Renal cortical epithelial cell (primary cell): ENCODE data around the gene MFNG. TPM values are rescaled to one million over a fixed set of nuclear protein-coding genes. Genes with fewer than 3 reads are reported as not detected.
A peak's percentile ranks its signal among the peaks of the same experiment; 100 is the strongest.

Experiments
- DNase-seq: peaks from one replicate; pipeline ENCODE4 v3.0.0-alpha.2; 2011; ENCODE audit warnings: low read depth
- total RNA-seq: library from RNA; depleted of rRNA; stranded (reverse); fragments of >200 nt; gene quantifications from 2 replicates; pipeline ENCODE4 v1.2.3, GENCODE V29; 2014

The MFNG gene
- total RNA-seq, 1 donor from 2014 or later = 1.1 TPM

DNA sequence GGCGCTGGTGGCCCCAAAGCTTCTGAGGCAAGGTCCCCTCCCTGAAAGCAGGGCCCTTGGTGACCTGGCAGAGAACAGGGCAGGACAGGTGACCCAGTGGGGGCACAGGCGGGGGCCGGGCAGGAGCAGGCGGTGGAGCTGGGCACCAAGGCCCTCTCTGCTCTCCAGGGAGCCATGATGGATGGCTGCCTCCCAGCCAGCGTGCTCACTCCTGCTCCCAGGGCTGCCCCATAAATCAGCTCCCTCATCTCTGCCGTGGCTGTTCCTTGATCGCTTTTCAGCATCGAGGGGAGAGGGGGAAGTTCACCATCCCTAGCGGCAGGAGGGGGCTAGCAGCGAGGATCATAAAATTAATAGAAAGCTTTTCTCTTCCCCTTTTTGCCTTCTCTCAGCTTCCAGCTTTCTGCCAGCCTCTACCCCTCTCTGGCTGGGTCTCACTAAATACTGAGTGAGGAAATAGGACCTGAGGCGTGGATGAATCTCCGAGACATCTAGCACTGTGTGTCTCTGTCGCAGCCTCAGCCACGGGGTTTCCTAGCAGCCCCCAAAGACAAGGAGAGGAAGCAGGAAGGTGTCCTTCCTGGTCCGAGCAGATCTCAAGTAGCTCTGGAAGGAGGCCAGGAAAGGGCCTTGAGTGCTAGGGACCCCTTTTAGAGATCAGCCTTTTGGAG is 36.7 kb downstream of the MFNG start:
- DNase-seq = no peak

DNA sequence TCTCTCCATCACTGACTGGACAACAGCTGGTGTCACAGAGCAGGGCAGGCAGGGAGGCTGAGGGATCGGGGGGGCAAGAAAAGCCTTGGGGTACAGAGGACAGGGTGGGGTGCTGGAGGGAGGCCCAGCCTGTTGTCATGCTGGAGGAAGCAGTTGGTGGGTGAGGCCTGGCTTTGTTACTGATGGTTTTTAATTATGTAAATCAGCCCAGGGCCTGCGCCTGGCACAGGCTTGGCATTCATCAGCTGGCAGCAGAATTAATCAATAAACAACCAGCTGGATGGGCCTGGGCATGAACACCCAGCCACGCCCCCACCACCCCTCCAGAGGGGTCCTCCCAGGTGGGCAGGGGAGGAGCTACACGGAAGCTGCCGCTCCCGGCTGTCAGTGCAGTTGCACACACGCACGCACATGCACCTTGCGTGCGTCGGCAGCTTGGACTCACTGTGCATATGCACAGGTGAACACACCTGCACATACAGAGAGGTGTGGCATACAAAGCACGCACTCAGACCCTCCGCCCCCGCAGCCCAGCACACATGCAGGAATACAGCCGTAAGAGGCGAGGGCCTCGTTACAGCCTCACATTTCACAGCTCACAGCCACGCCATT is 37.6 kb downstream of the MFNG start:
- no peak for DNase-seq

- DNase-seq = no peak
These were observed 40.7 kb downstream of the MFNG start for GRCh38 chr22:37445501-37445900.

- peak; percentile 5 for DNase-seq
These were observed 42.2 kb downstream of the MFNG start for GRCh38 chr22:37443977-37444376.

DNA sequence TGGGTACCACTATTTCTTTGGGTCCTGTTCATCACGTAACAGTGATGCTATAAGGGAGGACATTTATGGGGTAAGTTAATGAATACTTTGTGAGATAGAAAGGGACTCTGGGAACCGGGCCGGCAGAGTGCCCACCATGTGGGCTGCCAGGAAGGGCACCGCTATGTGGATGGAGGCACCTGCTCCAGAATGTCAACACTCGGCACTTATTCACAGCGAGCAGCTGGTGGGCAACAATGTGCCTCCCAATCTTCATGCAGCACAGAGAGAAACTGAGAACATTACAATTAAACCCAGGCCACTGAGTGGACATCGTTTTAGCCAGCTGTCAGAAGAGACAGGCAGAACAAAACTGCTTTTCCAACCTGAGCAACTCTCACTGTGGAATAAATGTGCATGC is 43.1 kb downstream of the MFNG start:
- no peak for DNase-seq

GRCh38 chr22:37442537-37442936 is 43.6 kb downstream of the MFNG start:
- peak; percentile 71 for DNase-seq

- DNase-seq = no peak
These were observed 44.0 kb downstream of the MFNG start for GRCh38 chr22:37442135-37442534.

DNA sequence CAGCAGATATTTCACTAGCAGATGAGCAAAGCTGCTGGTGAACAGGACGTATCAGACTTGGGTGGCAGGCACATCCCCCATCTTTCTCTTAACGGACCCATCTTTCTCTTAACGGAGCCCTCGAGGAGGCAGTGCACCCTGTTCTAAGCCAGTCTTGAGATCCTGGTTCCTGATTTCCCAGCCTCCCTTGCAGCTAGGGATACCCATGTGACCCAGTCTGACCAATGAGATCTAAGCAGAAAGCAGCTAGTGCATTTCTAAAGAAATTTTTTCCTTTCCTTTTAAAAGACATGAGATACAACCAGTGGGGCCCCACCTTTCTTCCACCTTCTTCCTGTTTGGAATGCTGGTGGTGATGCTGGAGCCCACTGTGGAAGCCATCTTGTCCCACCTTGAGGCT is 45.3 kb downstream of the MFNG start:
- DNase-seq = no peak

DNA sequence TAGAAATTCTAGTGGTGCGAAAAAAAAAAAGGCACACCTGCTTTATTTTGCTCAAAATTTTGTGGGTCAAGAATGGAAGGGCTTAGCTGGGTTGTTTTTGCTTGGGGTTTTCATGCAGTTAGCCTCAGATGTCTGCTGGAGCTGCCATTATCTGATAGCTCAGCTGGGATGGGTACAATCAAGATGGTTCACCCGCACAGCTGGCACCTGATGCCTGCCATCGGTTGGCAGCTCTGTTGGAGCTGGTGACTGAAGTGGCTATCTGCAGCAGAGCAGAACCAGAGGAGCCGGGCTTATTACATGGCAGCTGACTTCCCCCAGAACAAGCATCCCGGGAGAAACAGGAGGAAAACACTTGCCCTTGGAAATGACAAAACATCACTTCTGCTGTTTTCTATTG is 46.8 kb downstream of the MFNG start:
- no peak for DNase-seq

DNA sequence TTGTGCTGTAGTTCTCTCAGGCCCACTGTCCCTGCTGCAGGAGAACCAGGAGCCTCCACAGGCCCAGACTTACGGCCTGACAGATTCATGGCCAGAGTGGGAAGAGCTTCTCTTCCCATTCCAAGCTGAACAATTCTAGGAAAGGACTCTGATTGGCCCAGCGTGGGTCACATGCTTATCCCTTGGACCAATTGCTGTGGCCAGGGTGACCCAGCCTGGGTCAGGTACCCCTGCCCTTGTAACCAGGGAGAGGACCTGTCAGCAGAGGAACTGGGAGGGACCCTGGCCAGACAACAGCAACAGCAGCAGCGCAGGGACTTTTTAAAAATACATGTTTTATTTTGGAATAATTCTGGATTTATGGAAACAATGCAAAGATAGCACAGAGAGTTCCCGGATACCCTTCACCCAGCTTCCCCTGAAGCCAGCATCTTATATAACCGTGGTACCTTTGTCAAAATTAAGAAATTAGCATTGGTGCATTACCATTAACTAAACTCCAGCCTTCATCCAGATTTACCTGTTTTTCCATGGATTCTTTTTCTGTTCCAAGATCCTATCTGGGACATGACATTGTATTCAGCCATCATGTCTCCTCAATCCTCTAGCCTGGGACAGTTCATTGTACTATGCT is 50.1 kb downstream of the MFNG start:
- DNase-seq = no peak

DNA sequence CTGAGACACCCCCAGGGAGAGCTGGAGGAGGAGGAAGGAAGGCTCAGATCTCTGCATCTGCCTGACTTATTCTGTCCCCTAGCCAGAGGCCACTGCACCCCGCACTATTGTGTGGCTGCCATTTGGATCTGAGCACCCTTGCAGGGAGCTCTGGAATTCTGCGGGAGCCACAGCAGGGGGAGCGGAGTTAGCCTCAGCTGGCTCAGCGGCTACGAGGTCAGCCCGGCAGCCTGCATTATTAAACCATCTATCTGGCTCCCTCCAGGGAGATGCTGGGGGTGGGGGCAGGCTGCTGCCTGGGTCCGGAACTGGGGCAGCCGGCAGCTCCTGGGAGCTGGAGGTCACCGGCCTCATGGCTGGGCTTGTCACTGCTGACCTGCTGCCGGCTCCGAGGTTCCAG is 52.4 kb downstream of the MFNG start:
- no peak for DNase-seq

- no peak for DNase-seq
These were observed 53.5 kb downstream of the MFNG start for GRCh38 chr22:37432708-37433054.

GRCh38 chr22:37431801-37432707 is 54.1 kb downstream of the MFNG start:
- DNase-seq = peak; percentile 100

DNA sequence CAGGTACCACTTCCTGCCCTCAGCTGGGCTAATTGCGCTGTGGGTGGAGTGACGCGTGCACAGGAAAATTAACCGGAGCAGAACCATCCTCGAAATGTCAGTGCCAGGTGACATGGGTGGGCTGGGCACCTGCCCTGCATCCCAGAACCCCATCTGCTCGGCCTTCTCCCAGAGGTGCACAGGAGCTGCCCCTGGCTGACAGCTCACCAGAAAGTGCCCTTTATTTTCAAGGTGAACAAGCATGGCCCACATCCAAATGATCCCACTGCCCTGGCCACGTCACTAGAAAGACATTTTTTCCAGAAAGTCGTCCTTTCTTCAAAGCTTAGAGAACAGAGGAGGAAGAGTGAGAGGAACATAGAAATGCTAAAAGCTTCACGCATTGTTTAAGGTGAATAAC is 54.8 kb downstream of the MFNG start:
- peak; percentile 78 for DNase-seq

DNA sequence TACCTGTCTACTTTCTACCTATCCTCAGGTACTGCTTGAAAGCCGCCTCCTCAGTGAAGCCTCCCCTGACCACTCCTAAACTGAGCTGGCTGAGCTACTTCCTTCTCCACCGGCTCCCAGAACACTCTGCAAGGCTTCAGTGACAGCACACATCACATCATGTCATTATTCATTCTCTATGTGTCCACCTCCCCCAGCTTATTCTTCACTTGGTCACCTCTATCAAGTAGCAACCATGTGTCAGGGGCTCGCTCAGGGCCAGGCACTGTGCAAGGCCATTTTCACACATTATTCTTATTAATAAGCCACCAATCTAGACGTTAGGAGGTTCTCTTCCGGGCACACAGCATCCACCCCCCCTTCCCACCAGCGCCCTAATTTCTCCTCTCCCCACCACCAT is 55.2 kb downstream of the MFNG start:
- DNase-seq = no peak

GRCh38 chr22:37428649-37429586 is 57.3 kb downstream of the MFNG start:
- no peak for DNase-seq

DNA sequence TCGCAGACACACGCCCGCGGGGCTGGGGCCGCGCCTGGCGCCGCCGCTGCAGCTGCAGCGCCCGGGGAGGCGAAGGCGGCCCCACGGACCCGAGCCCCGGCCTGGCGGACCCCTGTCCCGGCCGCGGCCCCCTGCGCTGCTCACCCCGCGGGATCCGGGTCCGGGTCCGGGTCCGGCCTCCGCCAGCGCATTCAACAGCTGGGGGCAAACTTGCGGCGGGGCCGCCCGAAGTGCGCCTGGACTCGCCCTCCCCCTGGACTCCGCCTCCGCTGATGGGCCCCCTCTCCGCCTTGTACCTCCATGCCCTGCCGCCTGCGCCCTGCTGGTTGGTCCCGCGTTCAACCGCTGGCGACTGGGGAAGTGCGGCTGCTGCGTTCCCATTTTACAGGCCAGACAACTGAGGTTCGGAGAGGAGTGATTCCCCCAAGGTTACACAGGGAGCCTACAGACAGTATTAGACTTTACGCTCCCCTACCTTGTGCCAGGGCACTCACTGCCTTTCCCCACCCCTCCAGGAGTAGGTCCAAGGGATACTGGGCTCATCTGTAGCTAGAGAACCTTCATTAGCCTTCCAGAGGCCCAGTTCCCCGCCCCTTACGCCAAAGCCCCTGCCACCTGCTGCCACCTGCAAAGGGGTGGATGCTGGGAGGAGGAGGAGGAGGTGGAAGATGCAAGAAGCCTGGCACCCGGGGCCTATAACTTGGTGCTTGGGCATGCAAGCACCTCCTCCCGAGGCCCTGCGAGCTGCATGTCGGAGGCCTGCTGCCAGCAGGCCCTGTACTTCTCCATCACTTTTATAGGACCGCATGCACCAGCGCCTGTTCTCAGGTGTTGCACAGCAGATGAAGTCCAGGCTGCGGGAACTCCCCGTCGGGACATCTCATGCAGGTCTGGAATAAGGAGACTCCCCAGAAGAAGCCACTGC is 58.2 kb downstream of the MFNG start:
- DNase-seq = no peak

- DNase-seq = no peak
These were observed 59.0 kb downstream of the MFNG start, which contains the start of gene ELFN2 for GRCh38 chr22:37427135-37427710. Gene ELFN2 (minus strand): TSS chr22:37427479. CDS start chr22:37375534, 51,945 bp downstream.

DNA sequence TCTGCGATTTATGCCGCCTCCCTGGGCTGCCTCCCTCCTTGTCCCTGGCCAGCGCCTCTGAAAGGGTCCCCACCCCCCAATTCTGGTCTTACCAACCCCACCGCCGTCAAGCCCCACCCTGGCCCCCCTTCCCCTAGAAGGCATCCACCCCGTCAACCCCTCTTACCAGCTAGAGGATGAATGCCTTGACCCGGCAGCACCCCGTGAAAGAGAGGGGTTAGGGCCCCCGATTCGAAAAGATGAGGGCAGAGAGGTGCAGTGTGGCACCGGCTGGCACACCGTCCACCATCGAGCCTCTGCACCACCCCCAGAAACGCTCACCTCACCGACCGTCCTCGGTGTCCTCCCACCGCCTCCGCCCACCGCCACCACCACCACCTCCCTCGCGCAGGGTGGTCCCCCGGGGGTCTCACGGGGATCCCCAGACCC is 59.5 kb downstream of the MFNG start:
- no peak for DNase-seq
